HG02870 (cell line): ENCODE data around the gene B4GALNT4.
"Not testable (repeated sequence)": the region's sequence is repeated elsewhere in the genome, so short reads cannot be mapped to it uniquely, and the experiment has no call there.

Experiments
- ATAC-seq: cut with Tn5 transposase; IDR thresholded peaks from one replicate; pipeline ENCODE4 v1.9.1; 2021; ENCODE audit warnings: mild to moderate bottlenecking, moderate library complexity; ENCODE audit not compliant: unreplicated experiment

Gene B4GALNT4

GRCh38 chr11:375065-376025 is 6.0 kb downstream of the B4GALNT4 start:
- ATAC-seq = no peak

- ATAC-seq = no peak
These were observed 7.4 kb downstream of the B4GALNT4 start for GRCh38 chr11:376531-377173.

GRCh38 chr11:377174-377865 is 8.0 kb downstream of the B4GALNT4 start:
- ATAC-seq = no peak

GRCh38 chr11:377883-378500 is 8.7 kb downstream of the B4GALNT4 start:
- ATAC-seq = no peak

- no peak for ATAC-seq
These were observed 10.2 kb downstream of the B4GALNT4 start for GRCh38 chr11:379205-380094.

- no peak for ATAC-seq
These were observed 10.8 kb downstream of the B4GALNT4 start for GRCh38 chr11:380095-380480.

GRCh38 chr11:380491-380890 is 11.2 kb downstream of the B4GALNT4 start:
- ATAC-seq = no peak

- no peak for ATAC-seq
These were observed 11.7 kb downstream of the B4GALNT4 start for GRCh38 chr11:380996-381395.

GRCh38 chr11:381501-382072 is 12.3 kb downstream of the B4GALNT4 start:
- no peak for ATAC-seq

- no peak for ATAC-seq
These were observed 12.9 kb downstream of the B4GALNT4 start for GRCh38 chr11:382081-382629.

GRCh38 chr11:383431-383830 is 14.1 kb downstream of the B4GALNT4 start:
- ATAC-seq = no peak

GRCh38 chr11:384511-384910 is 15.2 kb downstream of the B4GALNT4 start:
- ATAC-seq = no peak

- ATAC-seq = no peak
These were observed 16.5 kb downstream of the B4GALNT4 start for GRCh38 chr11:385594-386351.

- no peak for ATAC-seq
These were observed 17.2 kb downstream of the B4GALNT4 start for GRCh38 chr11:386483-386882.

GRCh38 chr11:387193-387793 is 18.0 kb downstream of the B4GALNT4 start:
- ATAC-seq = no peak

- ATAC-seq = not testable (repeated sequence)
These were observed 20.1 kb downstream of the B4GALNT4 start for GRCh38 chr11:389369-389768.

- no peak for ATAC-seq
These were observed 20.9 kb downstream of the B4GALNT4 start for GRCh38 chr11:390175-390574.
